DND-41 (cell line): ENCODE data around the gene STAM.

Source experiments
- ATAC-seq: fragments of 200-7000 bp; cut with Tn5 transposase; 3 replicates; pipeline ENCODE4 v1.9.1; 2021; ENCODE audit warnings: low read depth; ENCODE audit not compliant: insufficient read depth
- DNase-seq: peaks from one replicate; pipeline ENCODE4 v3.0.0-alpha.2; 2020
- H2AFZ ChIP-seq: 2 replicates; pipeline ENCODE4 v1.6.0; 2012; ENCODE audit warnings: low read depth, low read length
- H3K27ac ChIP-seq: 2 replicates; pipeline ENCODE4 v1.5.1; 2012; ENCODE audit warnings: low read length, inconsistent platforms
- H3K27me3 ChIP-seq: fragments of 200-600 bp; sonication (generic); 2 replicates; pipeline ENCODE4 v1.6.0; 2012; ENCODE audit warnings: low read length, mild to moderate bottlenecking, inconsistent platforms; ENCODE audit not compliant: insufficient read depth, poor library complexity
- H3K36me3 ChIP-seq: 2 replicates; pipeline ENCODE4 v1.5.1; 2012; ENCODE audit warnings: low read length, inconsistent platforms; ENCODE audit not compliant: insufficient read depth
- H3K4me1 ChIP-seq: 2 replicates; pipeline ENCODE4 v1.5.1; 2012; ENCODE audit warnings: mild to moderate bottlenecking, low read length; ENCODE audit not compliant: insufficient read depth
- H3K4me2 ChIP-seq: 2 replicates; pipeline ENCODE4 v1.6.0; 2012; ENCODE audit warnings: mild to moderate bottlenecking, moderate library complexity, low read length, inconsistent platforms; ENCODE audit not compliant: insufficient read depth
- H3K4me3 ChIP-seq, 2 experiments: fragments of 200-600 bp in 1 of 2; shearing (Covaris generic) in 1 of 2; 2 replicates each; pipeline ENCODE4 v1.5.1; 2012 to 2016; ENCODE audit warnings: inconsistent platforms in 2 of 2, low read length in 2 of 2, mild to moderate bottlenecking in 2 of 2, low read depth in 1 of 2, moderate library complexity in 1 of 2
- H3K79me2 ChIP-seq: 2 replicates; pipeline ENCODE4 v1.6.0; 2012; ENCODE audit warnings: low read length, inconsistent platforms; ENCODE audit not compliant: insufficient read depth
- H3K9ac ChIP-seq: 2 replicates; pipeline ENCODE4 v1.6.0; 2012; ENCODE audit warnings: low read depth, mild to moderate bottlenecking, inconsistent platforms, low read length, moderate library complexity
- H3K9me3 ChIP-seq: 2 replicates; pipeline ENCODE4 v1.5.1; 2012; ENCODE audit warnings: low read length, moderate library complexity, mild to moderate bottlenecking, inconsistent platforms; ENCODE audit not compliant: insufficient read depth, severe bottlenecking
- H4K20me1 ChIP-seq: 2 replicates; pipeline ENCODE4 v1.6.0; 2012; ENCODE audit warnings: low read length; ENCODE audit not compliant: insufficient read depth
- EZH2 ChIP-seq: IDR thresholded peaks from 3 replicates; pipeline ENCODE4 v1.6.1; 2012; ENCODE audit warnings: borderline replicate concordance, low read depth, mild to moderate bottlenecking, moderate library complexity, low read length, inconsistent platforms; ENCODE audit not compliant: severe bottlenecking
- TF ChIP-seq, protein P1 (sequence below): IDR thresholded peaks from 2 replicates; pipeline ENCODE4 v1.5.1; 2012; ENCODE audit warnings: borderline replicate concordance, low read length, moderate library complexity, mild to moderate bottlenecking; ENCODE audit not compliant: poor library complexity, severe bottlenecking; ENCODE audit errors: extremely low read depth

Gene STAM

DNA sequence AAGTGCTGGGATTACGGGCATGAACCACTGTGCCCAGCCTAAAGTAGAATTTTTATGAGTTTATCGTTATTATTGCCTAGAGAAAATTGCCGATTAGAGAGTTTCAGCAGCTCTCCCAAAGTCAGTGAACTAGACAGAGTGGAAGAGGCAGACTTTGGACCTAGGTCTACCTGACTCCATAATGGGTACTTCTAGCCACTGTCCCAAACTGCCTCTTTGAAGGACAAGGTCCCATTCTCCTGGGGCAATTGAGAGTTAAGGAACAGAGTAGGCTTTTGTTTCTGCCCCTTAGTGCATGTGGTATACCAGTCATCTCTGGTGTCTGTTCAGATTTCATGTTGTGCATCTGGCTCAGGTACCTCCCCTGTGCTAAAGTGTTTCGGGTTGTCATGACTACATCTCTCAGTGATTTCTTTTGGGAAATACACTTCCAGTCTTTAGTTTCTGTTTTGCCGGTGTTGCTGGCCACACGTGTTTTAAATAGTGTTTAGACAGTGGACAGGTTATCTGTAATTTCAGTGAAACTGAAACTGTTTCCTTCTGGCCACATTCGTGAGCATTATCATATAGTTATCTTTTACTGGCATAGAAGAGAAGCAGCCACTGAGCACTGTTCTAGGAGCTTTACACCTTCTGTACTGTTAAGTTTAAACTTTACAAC lies 112.7 kb downstream of the STAM start:
- ATAC-seq = peak; percentile 72
- peak overlapping the region; percentile 40; the same call in 1 of the 2 replicates for H2AFZ ChIP-seq
- H3K4me1 ChIP-seq = peaks cover 13% of the 10 kb centered on the region
- TF ChIP-seq, protein P1, sequence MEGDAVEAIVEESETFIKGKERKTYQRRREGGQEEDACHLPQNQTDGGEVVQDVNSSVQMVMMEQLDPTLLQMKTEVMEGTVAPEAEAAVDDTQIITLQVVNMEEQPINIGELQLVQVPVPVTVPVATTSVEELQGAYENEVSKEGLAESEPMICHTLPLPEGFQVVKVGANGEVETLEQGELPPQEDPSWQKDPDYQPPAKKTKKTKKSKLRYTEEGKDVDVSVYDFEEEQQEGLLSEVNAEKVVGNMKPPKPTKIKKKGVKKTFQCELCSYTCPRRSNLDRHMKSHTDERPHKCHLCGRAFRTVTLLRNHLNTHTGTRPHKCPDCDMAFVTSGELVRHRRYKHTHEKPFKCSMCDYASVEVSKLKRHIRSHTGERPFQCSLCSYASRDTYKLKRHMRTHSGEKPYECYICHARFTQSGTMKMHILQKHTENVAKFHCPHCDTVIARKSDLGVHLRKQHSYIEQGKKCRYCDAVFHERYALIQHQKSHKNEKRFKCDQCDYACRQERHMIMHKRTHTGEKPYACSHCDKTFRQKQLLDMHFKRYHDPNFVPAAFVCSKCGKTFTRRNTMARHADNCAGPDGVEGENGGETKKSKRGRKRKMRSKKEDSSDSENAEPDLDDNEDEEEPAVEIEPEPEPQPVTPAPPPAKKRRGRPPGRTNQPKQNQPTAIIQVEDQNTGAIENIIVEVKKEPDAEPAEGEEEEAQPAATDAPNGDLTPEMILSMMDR = no peak
- TF ChIP-seq EZH2 = no peak
- no peaks in the 10 kb centered on the region for H3K79me2 ChIP-seq
- no peak overlapping the region for H3K4me3 ChIP-seq
- no peaks in the 10 kb centered on the region for H3K36me3 ChIP-seq
- no peak overlapping the region for H3K9ac ChIP-seq
- no peaks in the 10 kb centered on the region for H3K9me3 ChIP-seq
- H4K20me1 ChIP-seq = no peaks in the 10 kb centered on the region
- H3K27ac ChIP-seq = 0 out of 2 replicates have a peak overlapping the region, but pooled peaks have one; percentile 3
- no peak overlapping the region for H3K4me2 ChIP-seq
- no peaks in the 10 kb centered on the region for H3K27me3 ChIP-seq
- DNase-seq = no peak

GRCh38 chr10:17758200-17758599 lies 114.2 kb downstream of the STAM start:
- Histone ChIP-seq H3K4me1 (peaks cover 13% of the 10 kb centered on the region), H3K9me3 (no peaks in the 10 kb centered on the region), H3K9ac (no peak overlapping the region), H3K27me3 (no peaks in the 10 kb centered on the region), H3K4me3 (no peak overlapping the region), H3K36me3 (no peaks in the 10 kb centered on the region), H3K79me2 (no peaks in the 10 kb centered on the region), H3K27ac (no peak overlapping the region), H4K20me1 (no peaks in the 10 kb centered on the region), H3K4me2 (no peak overlapping the region), H2AFZ (0 out of 2 replicates have a peak overlapping the region, but pooled peaks have one; percentile 21)
- TF ChIP-seq, protein P1 = no peak
- no peak for TF ChIP-seq EZH2
- DNase-seq (no peak), ATAC-seq (no peak)

- Histone ChIP-seq H3K36me3 (no peaks in the 10 kb centered on the region), H4K20me1 (no peaks in the 10 kb centered on the region), H3K4me3 (no peak overlapping the region), H3K9ac (no peak overlapping the region), H2AFZ (no peak overlapping the region), H3K79me2 (no peaks in the 10 kb centered on the region), H3K27ac (no peak overlapping the region), H3K4me2 (no peak overlapping the region), H3K4me1 (peaks cover 13% of the 10 kb centered on the region), H3K27me3 (no peaks in the 10 kb centered on the region), H3K9me3 (no peaks in the 10 kb centered on the region)
- TF ChIP-seq EZH2 = no peak
- TF ChIP-seq, protein P1 = no peak
- no peak for ATAC-seq
- DNase-seq = no peak
These were observed 114.9 kb downstream of the STAM start for GRCh38 chr10:17758896-17759295.
